Erythroblast (primary cell): ENCODE measurements around the gene KMT2D.

ENCODE experiments used
- GATA1 ChIP-seq: IDR thresholded peaks from 2 replicates; pipeline ENCODE4 v1.6.1; 2011; ENCODE audit warnings: low read depth, mild to moderate bottlenecking, control low read depth, low read length, moderate library complexity
- POLR2A ChIP-seq: IDR thresholded peaks from 2 replicates; pipeline ENCODE4 v1.6.1; 2011; ENCODE audit warnings: mild to moderate bottlenecking, low read length

GRCh38 chr12:49033611-49034285 lies 26.8 kb downstream of the KMT2D start:
- TF ChIP-seq POLR2A, result no peak
- no peak for TF ChIP-seq GATA1
